BE2C (cell line): ENCODE measurements around the gene EBF3.
A peak's percentile ranks its signal among the peaks of the same experiment; 100 is the strongest.

Experiments
- DNase-seq: peaks from one replicate; pipeline ENCODE4 v3.0.0-alpha.2; 2020
- H3K27me3 ChIP-seq: fragments of 250-450 bp; sonication (Bioruptor Pico); 2 replicates; pipeline ENCODE4 v1.5.1; 2020; ENCODE audit warnings: mild to moderate bottlenecking
- H3K36me3 ChIP-seq: fragments of 250-450 bp; sonication (Bioruptor Pico); 2 replicates; pipeline ENCODE4 v1.5.1; 2020; ENCODE audit warnings: mild to moderate bottlenecking
- H3K4me1 ChIP-seq: fragments of 250-450 bp; sonication (Bioruptor Pico); 2 replicates; pipeline ENCODE4 v1.5.1; 2020
- H3K4me3 ChIP-seq: 2 replicates; pipeline ENCODE4 v1.5.1; 2011; ENCODE audit warnings: low read depth, low read length
- H3K9me3 ChIP-seq: fragments of 250-450 bp; sonication (Bioruptor Pico); 2 replicates; pipeline ENCODE4 v1.5.1; 2020
- CTCF ChIP-seq: IDR thresholded peaks from 2 replicates; pipeline ENCODE4 v1.5.1; 2012; ENCODE audit warnings: mild to moderate bottlenecking, low read depth, low read length

Gene EBF3

GRCh38 chr10:129966370-129966888, 2.4 kb upstream of the EBF3 start:
- Histone ChIP-seq H3K9me3 (no peaks in the 10 kb centered on the region), H3K36me3 (peaks cover 7% of the 10 kb centered on the region), H3K27me3 (peaks cover 69% of the 10 kb centered on the region), H3K4me1 (no peaks in the 10 kb centered on the region; the same call in 1 of the 2 replicates), H3K4me3 (peak overlapping the region; percentile 15; the same call in 1 of the 2 replicates)
- DNase-seq: no peak
- no peak for TF ChIP-seq CTCF

GRCh38 chr10:129965959-129966358, 1.9 kb upstream of the EBF3 start:
- Histone ChIP-seq H3K9me3 (no peaks in the 10 kb centered on the region), H3K27me3 (peaks cover 65% of the 10 kb centered on the region), H3K4me1 (no peaks in the 10 kb centered on the region; the same call in 1 of the 2 replicates), H3K4me3 (no peak overlapping the region), H3K36me3 (peaks cover 8% of the 10 kb centered on the region)
- DNase-seq: no peak
- no peak for TF ChIP-seq CTCF

GRCh38 chr10:129965425-129965808, 1.3 kb upstream of the EBF3 start:
- Histone ChIP-seq H3K4me3 (peak overlapping the region; percentile 57), H3K36me3 (peaks cover 11% of the 10 kb centered on the region), H3K4me1 (no peaks in the 10 kb centered on the region; the same call in 1 of the 2 replicates), H3K9me3 (no peaks in the 10 kb centered on the region), H3K27me3 (peaks cover 60% of the 10 kb centered on the region)
- no peak for TF ChIP-seq CTCF
- DNase-seq: no peak

- H3K27me3 ChIP-seq: peaks cover 54% of the 10 kb centered on the region
- H3K4me3 ChIP-seq: peak overlapping the region; percentile 57
- no peaks in the 10 kb centered on the region for H3K9me3 ChIP-seq
- DNase-seq: no peak
- peaks cover 11% of the 10 kb centered on the region for H3K36me3 ChIP-seq
- no peaks in the 10 kb centered on the region; the same call in 1 of the 2 replicates for H3K4me1 ChIP-seq
- TF ChIP-seq CTCF: no peak
Observed at GRCh38 chr10:129964611-129965424, 744 bp upstream of the EBF3 start.

GRCh38 chr10:129962872-129963640, 1.0 kb downstream of the EBF3 start:
- TF ChIP-seq CTCF: no peak
- peak overlapping the region; percentile 82 for H3K4me3 ChIP-seq
- H3K27me3 ChIP-seq: peaks cover 36% of the 10 kb centered on the region
- no peaks in the 10 kb centered on the region for H3K9me3 ChIP-seq
- no peaks in the 10 kb centered on the region; the same call in 1 of the 2 replicates for H3K4me1 ChIP-seq
- DNase-seq: peak; percentile 66
- H3K36me3 ChIP-seq: peaks cover 17% of the 10 kb centered on the region
